Stimulated activated CD8-positive, alpha-beta memory T cell treated with anti-CD3 and anti-CD28 coated beads, Interleukin-15, amount 100 ng/mL, for 48 hours (primary cell): ENCODE measurements around the gene SLC32A1.

Source experiments
- DNase-seq, 2 donors: peaks; one replicate each; pipeline ENCODE4 v3.0.0-alpha.2; 2020; ENCODE audit warnings: low read depth in 2 of 2

The SLC32A1 gene

GRCh38 chr20:38723848-38724625 is at the start of gene SLC32A1:
Gene SLC32A1 (plus strand): TSS chr20:38724486. CDS start chr20:38724725, 239 bp downstream.
- no peak for DNase-seq

GRCh38 chr20:38674765-38675133 is 49.5 kb upstream of the SLC32A1 start:
- DNase-seq = no peak

GRCh38 chr20:38676576-38676975 is 47.7 kb upstream of the SLC32A1 start:
- no peak for DNase-seq

GRCh38 chr20:38680500-38681306 is 43.6 kb upstream of the SLC32A1 start:
- no peak for DNase-seq

GRCh38 chr20:38685271-38685670 is 39.0 kb upstream of the SLC32A1 start:
- no peak for DNase-seq

- DNase-seq = no peak
These were observed 38.3 kb upstream of the SLC32A1 start for GRCh38 chr20:38685853-38686473.

- peak in 1 of 2 donors; percentile 10 for DNase-seq
These were observed 31.6 kb upstream of the SLC32A1 start for GRCh38 chr20:38692436-38693411.

GRCh38 chr20:38697306-38697705 is 27.0 kb upstream of the SLC32A1 start:
- no peak for DNase-seq

- no peak for DNase-seq
These were observed 25.7 kb upstream of the SLC32A1 start for GRCh38 chr20:38698541-38698940.

GRCh38 chr20:38700141-38700540 is 24.1 kb upstream of the SLC32A1 start:
- DNase-seq = no peak

GRCh38 chr20:38700926-38701325 is 23.4 kb upstream of the SLC32A1 start:
- DNase-seq = no peak

- no peak for DNase-seq
These were observed 20.8 kb upstream of the SLC32A1 start for GRCh38 chr20:38703526-38703925.

- DNase-seq = no peak
These were observed 20.1 kb upstream of the SLC32A1 start for GRCh38 chr20:38704136-38704535.

- DNase-seq = no peak
These were observed 17.8 kb upstream of the SLC32A1 start for GRCh38 chr20:38706509-38706908.

- no peak for DNase-seq
These were observed 10.0 kb upstream of the SLC32A1 start for GRCh38 chr20:38714308-38714707.

GRCh38 chr20:38715646-38716045 is 8.6 kb upstream of the SLC32A1 start:
- no peak for DNase-seq

- no peak for DNase-seq
These were observed 1.6 kb upstream of the SLC32A1 start for GRCh38 chr20:38722683-38723016.

- no peak for DNase-seq
These were observed 1.1 kb upstream of the SLC32A1 start for GRCh38 chr20:38723017-38723847.

GRCh38 chr20:38724626-38725147 is 401 bp downstream of the SLC32A1 start:
- no peak for DNase-seq

GRCh38 chr20:38725148-38725901 is 1.0 kb downstream of the SLC32A1 start:
- no peak for DNase-seq
